ENCODE measurements around the gene ZFP82.

ZFP82 gene

DNA sequence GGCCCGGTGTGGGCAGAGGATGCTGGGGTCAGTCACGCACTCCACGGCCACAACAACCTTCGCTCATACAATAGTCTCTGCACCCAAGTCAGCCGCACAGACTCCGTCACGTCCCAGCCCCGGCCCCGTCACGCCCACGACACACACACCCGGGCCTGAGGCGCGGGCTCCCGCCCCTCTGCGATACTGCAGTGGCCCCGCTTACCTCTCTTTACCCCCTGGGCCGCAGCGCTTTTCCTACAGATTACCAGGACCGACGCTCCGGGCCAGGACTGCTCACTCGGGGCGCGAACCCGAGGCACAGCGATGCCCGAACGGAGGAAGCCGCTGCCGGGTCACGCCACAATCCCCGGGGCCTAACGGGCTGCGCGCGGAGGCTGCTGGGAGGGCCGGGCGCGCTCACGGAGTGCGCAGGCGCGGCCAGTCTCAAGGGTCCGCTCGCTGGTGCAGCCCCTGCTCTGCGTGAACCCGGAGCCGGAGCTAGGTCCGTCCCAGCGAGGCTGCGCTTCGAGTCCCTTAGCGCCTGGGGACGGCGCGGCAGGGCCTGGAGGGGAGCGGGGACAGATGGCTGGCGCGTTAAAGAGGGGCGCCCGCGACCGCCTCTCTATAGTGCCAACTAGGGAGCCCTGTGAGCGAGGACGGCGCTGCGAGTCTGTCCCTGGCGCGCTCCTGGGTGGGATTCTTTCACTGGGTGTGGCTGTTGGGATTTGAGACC is at the start of gene ZFP82:
Gene ZFP82, minus strand, starts transcription at position 358 of the 715 bp plus-strand sequence. CDS start 8,855 bp downstream, outside the sequence.
- DNase-seq: peak; percentile 92

DNA sequence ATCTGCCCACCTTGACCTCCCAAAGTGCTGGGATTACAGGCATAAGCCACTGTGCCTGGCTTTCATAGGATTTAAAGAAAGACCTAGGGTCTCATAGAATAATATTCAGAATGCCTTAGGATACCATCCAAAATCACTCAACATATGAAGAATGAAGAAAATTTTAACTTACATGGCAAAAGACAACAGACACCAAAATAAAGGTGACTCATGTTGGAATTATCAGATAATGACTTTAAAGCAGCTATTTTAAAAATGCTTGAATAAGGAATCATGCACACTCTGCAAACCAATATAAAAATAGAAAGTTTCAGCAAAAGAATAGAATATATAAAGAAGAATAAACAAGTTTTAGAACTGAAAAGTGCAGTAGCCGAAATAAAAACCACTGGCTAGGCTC is 41.6 kb upstream of the ZFP82 start:
- DNase-seq: no peak

DNA sequence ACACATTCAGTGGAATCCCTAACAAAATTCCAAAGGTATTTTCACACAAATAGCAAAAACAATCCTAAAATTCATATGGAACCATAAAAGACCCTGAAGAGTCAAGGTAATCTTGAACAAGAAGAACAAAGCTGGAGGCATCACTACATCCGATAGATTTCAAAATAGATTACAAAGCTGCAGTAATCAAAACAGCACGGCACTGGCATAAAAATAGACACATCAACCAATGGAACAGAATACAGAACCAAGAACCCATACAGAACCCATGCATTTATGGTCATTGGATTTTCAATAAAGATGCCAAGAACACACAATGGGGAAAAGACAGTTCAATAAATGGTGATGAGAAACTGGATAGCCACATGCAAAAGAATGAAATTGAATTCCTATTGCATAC is 38.4 kb upstream of the ZFP82 start:
- DNase-seq: no peak

DNA sequence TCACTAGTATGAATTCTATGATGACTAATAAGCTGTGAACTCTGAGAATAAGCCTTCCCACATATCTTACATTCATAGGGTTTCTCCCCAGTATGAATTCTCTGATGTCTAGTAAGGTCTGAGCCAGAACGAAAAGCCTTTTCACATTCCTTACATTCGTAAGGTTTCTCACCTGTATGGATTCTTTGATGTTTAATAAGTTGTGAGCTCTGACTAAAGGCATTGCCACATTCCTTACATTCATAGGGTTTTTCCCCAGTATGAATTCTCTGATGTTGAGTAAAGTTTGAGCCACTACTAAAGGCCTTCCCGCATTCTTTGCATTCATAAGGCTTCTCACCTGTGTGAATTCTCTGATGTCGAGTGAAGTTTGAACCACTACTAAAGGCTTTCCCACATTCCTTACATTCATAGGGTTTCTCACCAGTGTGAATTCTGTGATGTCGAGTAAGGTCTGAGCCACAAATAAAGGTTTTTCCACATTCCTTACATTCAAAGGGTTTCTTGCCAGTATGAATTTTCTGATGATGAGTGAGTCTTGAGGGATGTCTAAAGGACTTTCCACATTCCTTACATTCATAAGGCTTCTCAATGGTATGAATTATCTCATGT is 30.7 kb upstream of the ZFP82 start:
- no peak for DNase-seq

DNA sequence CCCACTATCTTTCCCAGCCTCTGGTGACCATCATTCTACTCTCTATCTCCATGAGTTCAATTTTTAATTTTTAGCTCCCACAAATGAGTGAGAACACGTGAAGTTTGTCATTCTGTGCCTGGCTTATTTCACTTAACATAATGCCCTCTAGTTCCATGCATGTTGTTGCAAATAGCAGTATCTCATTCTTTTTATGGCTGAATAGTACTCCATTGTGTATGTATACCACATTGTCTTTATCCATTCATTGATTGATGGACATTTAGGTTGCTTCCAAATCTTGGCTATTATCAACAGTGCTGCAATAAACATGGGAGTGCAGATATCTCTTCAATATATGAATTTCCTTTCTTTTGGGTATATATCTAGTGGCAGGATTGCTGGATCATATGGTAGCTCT is 22.9 kb upstream of the ZFP82 start:
- no peak for DNase-seq

DNA sequence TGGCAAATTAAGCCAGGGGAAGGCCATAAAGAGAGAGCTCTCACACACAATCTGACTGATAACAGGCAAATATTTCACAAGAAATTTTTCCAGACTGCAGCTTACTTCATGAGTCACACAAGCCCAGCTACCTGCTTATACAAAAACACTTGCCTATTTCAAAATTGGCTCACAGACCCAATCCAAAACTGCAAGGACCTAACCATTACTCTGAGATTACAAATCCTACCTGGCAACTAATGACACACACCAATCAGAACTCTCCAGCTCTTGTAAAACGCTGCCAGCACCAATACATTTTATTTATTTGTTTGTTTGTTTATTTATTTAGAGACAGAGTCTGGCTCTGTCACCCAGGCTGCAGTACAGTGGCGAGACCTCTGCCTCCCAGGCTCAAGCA is 18.1 kb upstream of the ZFP82 start:
- DNase-seq: no peak

DNA sequence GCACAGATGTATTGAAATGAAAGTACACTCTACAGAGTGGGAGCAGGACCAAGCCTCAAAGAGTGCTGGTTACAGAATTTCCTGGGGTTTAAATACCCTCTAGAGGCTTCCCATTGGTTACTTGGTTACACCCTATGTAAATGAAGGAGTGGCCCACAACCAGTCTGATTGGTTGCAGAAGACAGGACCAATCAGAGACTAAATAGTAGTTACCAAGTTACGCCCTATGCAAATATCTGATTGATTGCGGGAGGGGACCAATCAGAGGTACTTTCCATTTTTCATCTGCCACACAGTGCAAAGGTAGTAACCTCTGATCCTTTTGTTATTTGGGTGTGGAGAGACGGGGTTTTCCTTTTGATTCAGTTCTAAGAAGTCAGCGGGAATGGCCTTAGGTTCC is 5.5 kb upstream of the ZFP82 start:
- no peak for DNase-seq

DNA sequence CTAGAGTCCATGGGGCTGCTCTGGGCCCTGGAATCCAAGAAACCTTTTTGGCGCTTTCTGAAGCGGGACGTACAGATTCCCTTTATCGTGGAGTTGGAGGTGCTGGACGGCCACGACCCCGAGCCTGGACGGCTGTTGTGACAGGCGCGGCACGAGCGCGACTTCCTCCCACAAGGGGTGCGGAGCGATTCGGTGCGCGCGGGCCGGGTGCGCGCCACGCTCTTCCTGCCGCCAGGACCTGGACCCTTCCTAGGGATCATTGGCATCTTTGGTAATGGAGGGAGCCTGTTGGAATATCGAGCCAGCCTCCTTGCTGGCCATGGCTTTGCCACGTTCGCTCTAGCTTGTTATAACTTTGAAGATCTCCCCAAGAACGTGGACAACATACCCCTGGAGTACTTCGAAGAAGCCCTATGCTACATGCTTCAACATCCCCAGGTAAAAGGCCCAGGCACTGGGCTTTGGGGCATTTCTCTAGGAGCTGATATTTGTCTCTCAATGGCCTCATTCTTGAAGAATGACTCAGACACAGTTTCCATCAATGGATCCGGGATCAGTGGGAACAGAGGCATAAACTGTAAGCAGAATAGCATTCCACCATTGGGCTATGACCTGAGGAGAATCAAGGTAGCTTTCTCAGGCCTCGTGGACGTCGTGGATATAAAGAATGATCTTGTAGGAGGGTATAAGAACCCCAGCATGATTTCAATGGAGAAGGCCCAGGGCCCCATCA is 3.5 kb upstream of the ZFP82 start:
- DNase-seq: no peak

DNA sequence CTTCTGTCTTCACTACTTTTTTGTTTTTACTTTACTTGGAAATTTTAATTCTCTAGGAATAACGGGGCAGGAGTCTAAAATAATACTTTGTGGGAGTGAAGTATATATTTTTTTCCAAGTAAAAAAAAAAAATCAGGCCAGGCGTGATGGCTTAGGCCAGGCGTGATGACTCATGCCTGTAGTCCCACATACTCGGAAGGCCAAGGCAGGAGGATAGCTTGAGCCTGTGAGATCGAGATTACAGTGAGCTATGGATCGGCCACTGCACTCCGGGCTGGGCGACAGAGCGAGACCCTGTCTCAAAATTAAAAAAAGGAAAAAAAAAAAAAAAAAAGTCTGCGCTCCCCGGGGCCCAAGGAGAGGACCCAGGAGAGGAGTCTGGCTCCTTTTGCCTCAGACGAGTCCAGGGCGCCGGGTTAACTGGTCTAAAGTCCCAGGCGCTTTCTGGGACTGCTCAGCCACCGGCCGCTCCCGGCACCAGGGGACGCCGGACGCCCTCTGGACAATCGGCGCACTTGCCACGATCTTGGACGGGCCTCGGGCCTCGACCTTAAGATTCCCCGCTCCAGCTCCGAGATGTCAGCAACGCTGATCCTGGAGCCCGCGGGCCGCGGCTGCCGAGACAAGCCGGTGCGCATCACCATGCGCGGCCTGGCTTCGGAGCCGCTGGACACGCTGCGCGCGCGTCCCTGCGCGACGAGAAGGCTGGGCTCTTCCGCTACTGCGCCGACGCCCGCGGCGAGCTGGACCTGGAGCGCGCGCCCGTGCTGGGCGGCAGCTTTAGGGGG is 2.7 kb upstream of the ZFP82 start:
- peak; percentile 52 for DNase-seq

DNA sequence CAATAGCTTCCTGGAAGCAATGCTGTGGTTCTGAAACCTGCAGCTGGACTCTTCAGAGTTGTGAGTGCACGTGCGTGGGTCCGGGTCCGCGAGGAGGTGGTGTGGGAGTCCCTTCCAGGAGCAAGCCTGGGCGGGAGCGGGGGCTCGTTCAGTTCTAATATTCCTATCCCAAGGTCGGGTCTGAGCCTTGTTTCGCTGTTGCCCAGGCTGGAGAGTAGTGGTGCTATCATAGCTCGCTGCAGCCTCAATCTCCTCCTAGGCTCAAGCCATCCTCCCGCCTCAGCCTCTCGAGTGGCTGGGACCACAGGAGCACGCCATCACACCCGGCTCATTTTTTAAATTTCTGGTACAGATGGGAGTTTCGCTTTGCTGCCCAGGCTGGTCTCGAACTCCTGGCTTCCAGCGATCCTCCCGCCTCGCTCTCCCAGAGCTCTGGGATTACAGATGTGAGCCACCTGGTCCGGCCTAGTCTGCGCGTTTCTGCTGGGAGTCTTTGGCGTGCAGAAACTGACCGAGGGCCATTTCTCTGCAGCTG is 625 bp downstream of the ZFP82 start:
- no peak for DNase-seq

DNA sequence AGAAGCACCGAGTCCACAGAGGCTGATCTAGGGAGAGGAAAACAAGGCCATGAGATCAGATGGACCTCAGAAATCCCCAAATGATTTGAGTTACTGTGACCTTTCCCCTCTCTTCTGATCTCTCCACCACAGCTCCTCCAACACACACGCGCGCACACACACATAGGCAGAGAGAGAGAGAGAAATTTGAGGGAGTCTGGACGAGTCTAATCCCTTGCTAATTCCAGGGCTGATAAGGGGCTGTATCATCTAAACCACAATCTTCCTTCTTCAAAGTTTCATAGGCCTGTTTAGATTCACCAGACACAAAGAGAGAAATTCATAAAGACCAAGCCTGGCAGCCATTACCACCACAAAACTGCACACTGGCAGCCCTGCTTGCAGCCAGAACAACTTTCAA is 8.6 kb downstream of the ZFP82 start:
- no peak for DNase-seq

DNA sequence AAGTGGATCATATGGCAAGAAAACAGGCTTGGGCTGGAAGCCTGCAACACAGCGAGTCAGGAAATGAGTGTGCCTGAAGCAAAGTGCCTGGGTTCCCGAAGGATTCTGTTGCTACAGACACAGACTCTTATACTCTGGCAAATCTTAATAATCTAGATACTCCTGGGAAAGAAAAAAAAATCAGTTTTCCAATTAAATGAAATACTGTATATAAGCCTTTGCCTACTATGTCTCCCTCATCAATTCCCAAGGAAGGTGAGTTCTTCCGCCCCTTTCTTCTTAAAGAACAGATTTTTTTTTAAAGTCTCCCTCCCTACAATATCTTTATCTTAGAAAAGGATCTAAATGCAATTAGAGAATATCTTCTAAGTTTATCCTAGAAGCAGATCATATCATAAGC is 10.3 kb downstream of the ZFP82 start:
- no peak for DNase-seq

DNA sequence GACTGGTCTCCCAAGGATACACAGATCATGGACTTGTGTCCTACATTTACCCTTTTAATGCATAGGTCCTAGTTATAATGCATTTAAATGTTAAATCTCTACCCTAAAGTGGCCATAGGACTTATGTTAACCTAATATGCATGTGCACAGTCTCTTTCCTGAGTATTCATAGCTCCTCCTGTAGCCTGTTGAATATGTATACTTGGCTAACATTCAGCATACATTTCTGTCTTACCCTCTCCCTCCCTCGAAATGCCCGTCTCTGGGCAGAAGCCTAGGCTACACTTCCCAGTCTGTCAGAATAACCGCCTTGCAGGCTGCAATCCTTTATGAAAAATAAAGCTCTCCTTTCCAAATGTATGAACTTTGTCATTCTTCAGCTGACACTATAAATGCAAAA is 13.9 kb downstream of the ZFP82 start:
- DNase-seq: no peak

DNA sequence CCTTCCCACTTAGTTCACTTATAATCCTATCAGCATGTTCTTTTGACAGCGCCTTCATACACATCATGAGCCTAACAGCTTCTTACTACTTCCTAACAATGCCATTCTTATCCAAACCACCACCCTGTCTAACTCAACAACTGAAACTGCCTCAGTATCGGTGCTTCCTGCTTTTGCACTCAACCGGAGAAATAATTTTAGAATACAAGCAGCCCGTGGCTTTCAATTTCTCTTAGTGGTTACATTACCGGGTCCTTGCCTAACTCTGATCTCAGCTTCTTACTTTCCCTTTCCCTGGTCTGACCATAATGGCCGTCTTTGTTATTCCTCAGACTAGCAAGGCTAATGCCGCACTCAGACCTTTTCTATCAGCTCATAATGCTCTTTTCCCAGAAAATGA is 17.0 kb downstream of the ZFP82 start:
- no peak for DNase-seq

DNA sequence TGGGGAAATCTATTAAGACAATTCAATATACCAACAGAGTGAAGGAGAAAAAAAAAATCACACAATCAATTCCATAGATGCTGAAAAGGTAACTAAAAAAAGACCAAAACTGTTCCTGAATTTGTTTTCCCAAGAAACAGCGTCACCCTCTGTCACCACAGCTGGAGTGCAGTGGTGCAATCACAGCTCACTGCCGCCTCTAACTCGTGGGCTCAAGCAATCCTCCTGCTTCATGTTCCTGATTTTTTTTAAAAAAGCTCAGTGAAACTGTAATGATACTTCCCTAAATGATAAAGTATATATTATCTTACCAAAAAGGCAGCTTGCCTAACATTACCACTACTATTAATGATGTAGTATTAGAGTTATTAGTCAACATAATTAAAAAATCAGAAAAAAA is 19.9 kb downstream of the ZFP82 start:
- no peak for DNase-seq

DNA sequence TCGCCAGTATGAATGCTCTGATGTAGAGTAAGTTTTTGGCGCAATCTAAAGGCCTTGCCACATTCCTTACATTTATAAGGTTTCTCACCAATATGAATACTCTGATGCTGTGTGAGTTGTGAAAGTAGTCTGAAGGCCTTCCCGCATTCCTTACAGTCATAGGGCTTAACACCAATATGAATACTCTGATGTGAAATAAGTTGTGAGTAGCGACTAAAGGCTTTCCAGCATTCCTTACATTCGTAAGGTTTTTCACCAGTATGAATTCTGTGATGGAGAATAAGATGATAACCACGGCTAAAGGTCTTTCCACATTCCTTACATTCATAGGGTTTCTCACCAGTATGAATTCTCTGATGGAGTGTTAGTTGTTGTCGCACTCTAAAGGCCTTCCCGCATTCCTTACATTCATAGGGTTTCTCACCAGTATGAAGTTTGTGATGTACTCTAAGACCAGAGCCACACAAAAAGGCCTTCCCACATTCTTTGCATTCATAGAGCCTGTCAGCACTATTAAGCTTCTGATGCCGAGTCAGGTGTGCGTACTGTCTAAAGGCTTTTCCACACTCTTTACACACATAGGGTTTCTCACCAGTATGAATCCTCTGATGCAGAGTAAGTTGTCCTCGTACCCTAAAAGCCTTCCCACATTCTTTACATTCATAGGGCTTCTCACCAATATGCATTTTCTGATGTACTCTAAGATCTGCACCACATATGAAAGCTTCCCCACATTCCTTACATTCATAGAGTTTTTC is 25.3 kb downstream of the ZFP82 start:
- no peak for DNase-seq

DNA sequence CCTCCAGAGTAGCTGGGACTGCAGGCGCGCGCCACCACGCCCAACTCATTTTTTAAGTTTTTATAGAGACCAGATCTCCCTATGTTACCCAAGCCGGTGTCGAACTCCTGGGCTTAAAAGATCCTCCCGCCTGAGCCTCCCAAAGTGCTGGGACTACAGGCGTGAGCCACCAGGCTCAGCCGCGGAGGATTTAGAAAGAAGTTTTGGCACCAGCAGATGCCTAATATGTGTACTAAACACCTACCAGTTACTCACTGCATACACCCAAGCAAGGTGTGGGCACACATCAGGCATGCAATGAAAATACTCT is 39.0 kb downstream of the ZFP82 start:
- no peak for DNase-seq

DNA sequence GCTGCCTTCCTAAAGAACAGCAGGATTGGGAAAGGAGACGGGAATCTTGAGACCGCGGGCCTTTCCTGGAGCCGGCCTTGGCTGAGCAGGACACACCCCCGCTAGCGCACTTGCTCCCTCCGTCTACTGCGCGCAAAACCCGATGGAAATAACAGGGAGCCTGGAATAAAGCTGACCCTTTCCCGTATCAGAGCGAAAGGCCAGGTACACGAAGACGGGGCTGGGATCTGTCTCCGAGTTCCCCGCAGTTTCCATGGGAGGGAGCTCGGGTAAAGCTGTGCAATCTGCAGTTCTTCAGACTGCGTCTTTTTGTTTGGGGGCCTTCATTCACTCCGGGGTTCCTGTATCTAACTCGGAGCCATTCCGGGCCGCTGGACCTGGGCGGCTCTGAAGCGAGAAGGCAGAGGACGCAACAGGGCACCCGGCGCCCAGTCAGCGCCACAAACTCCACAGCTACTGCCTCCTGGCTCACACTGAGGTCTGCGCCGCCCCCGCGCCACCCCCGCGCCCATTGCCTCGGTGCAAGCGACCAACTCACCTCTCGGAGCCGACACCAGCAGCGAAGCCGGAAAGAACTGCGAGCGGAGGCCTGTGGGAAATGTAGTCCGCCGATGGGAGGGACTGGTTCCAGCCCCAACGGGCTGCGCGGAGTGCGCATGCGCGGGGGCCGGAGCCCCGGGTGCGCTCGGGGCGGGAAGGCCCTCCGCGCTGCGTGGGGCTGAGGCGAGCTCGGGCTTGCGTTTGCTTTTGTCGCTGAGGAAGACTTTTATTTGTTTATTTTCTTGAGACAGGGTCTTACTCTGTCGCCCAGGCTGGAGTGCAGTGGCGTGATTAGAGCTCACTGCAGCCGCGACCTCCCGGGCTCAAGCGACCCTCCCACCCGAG is 39.6 kb downstream of the ZFP82 start, which contains the start of gene ZFP14:
Gene ZFP14, minus strand, starts transcription at position 577 of the 885 bp plus-strand sequence. CDS start 11,309 bp downstream, outside the sequence.
- peak; percentile 96 for DNase-seq

DNA sequence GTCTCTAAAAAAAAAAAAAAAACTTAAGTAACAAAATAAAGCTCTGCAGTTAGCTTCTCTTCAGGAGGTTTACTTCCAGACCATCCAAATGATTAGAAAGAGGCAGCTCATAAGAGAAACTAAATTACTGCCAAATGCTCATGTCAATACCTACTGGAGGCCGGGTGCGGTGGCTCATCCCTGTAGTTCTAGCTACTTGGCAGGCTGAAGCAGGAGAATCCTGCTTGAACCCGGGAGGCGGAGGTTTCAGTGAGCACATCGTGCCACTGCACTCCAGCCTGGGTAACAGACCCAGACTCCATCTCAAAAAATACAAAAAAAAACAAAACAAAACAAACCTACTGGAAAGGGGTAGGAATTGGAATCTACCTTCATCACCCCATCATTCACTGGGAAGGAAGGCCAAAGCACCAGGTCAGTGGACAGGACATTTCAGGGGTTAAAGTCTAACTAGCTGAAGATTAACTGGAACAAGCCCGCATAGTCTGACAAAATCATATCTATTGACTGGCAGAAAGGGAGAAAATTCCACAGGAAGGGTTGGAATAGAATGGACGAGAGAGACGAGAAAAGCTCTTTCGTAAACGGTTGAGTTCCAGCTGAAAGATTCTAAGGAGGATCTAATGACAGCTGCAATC is 40.8 kb downstream of the ZFP82 start:
- no peak for DNase-seq

DNA sequence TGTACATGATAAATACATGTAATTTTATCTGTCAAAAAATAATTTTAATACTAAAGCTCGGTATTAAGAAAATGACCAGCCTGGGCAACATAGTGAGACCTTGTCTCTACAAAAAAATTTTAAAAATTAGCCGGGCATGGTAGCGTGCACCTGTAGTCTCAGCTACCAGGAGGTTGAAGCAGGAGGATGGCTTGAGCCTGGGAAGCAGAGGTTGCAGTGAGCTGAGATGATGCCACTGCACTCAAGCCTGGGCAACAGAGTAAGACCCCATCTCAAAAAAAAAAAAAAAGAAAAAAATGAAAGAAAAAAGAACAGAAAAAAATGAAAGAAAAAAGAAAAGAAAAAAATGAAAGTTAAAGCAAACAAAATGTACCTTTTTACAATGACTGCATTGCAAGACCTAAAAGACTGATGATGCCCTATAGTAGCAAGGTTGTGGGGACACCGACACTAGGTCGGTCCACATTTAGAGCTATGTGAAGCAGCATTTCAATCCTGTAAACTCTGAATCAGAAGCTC is 44.7 kb downstream of the ZFP82 start:
- DNase-seq: no peak

DNA sequence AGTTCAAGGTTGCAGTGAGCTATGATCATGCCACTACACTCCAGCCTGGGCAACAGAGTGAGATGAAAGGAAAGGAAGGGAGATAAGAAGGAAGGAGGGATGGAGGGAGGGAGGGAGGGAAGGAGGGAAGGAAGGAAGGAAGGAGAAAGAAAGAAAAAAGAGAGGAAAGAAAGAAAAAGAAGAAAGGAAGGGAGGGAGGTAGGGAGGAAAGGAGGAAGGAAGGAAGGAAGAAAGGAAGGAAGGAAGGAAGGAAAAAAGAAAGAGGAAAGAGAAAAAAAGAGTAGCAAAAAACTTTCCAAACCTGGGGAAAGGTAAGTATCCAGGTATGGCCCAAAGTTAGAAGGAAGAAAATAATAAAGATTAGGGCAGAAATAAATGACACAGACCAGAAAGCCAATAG is 46.6 kb downstream of the ZFP82 start:
- DNase-seq: no peak
